Measurements from ENCODE around the gene PDHX. TPM values are rescaled to one million over a fixed set of nuclear protein-coding genes. Genes with fewer than 3 reads are reported as not detected.

Gene PDHX
- polyA plus RNA-seq, 3 donors: 9.3 to 19.5 (median 17.5) TPM

DNA sequence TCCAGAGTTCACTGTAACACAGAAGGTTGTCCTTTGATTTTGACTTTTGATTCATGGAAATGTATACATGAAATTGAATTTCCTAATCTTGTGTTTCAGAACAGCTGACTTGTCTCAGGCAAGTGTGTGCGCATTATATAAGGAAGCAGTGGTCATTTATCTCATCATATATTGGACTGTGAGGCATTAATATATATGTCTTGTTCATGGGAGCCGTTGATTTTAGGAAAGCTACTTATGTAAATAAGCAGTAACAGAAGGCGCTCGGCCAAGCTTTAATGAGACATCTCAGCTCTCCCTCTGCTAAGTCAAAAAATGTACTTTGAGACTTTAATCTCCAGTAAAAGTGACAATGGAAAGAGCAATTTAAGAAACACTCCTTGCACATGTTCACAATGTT lies 100.5 kb downstream of the PDHX start:
- H3K4me1 ChIP-seq (ENCODE audit: control insufficient read depth in 1 of 2, insufficient read depth in 2 of 2, low read length in 2 of 2): no peaks in the 10 kb centered on the region
- peaks cover 0 to 2% (median 0%) of the 10 kb centered on the region in 7 donors for H3K9me3 Mint-ChIP-seq
- H3K4me2 ChIP-seq (replicated peaks; ENCODE audit: extremely low read depth, low read length, poor library complexity, severe bottlenecking): no peak overlapping the region
- TF ChIP-seq, protein P1, sequence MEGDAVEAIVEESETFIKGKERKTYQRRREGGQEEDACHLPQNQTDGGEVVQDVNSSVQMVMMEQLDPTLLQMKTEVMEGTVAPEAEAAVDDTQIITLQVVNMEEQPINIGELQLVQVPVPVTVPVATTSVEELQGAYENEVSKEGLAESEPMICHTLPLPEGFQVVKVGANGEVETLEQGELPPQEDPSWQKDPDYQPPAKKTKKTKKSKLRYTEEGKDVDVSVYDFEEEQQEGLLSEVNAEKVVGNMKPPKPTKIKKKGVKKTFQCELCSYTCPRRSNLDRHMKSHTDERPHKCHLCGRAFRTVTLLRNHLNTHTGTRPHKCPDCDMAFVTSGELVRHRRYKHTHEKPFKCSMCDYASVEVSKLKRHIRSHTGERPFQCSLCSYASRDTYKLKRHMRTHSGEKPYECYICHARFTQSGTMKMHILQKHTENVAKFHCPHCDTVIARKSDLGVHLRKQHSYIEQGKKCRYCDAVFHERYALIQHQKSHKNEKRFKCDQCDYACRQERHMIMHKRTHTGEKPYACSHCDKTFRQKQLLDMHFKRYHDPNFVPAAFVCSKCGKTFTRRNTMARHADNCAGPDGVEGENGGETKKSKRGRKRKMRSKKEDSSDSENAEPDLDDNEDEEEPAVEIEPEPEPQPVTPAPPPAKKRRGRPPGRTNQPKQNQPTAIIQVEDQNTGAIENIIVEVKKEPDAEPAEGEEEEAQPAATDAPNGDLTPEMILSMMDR (IDR thresholded peaks at IDR 0.05): no peak
- no peaks in the 10 kb centered on the region for H3K79me2 ChIP-seq (ENCODE audit: insufficient read depth, low read length)
- no peak overlapping the region for H3K27ac ChIP-seq (ENCODE audit: low read depth in 1 of 2, low read length in 2 of 2)
- no peaks in the 10 kb centered on the region for H3K27me3 ChIP-seq (ENCODE audit: control insufficient read depth in 2 of 2, insufficient read depth in 2 of 2, low read length in 2 of 2)
- no peak overlapping the region for H2AFZ ChIP-seq (ENCODE audit: insufficient read depth, low read depth, low read length, poor library complexity, severe bottlenecking)
- no peak overlapping the region for H3K27ac Mint-ChIP-seq
- H3K4me1 Mint-ChIP-seq: peaks cover 13% of the 10 kb centered on the region
- no CpG with 5 or more reads among the region's 4 CpGs for WGBS (ENCODE audit: insufficient coverage)
- no peak overlapping the region for H3K4me3 ChIP-seq (replicated peaks in 1 of 3; ENCODE audit: low read depth in 2 of 3, low read length in 3 of 3)
- DNase-seq: no peak
- intact Hi-C loops (cut with micrococcal nuclease): no loop called here
- H4K20me1 ChIP-seq (ENCODE audit: insufficient read depth, low read length): no peaks in the 10 kb centered on the region
- H3K9me3 ChIP-seq (replicated peaks in 1 of 2; ENCODE audit: control insufficient read depth in 1 of 2, insufficient read depth in 1 of 2, low read length in 2 of 2): no peaks in the 10 kb centered on the region
- H3K9ac ChIP-seq (ENCODE audit: insufficient read depth, low read length, poor library complexity, severe bottlenecking): no peak overlapping the region
- no peaks in the 10 kb centered on the region for H3K36me3 Mint-ChIP-seq
- H3K27me3 Mint-ChIP-seq (ENCODE audit: low read depth in 3 of 3): peaks cover 0 to 2% (median 2%) of the 10 kb centered on the region in 3 donors
- no peak overlapping the region for H3K4me3 Mint-ChIP-seq
- H3K36me3 ChIP-seq (replicated peaks in 1 of 2; ENCODE audit: control insufficient read depth in 1 of 2, insufficient read depth in 2 of 2, low read length in 2 of 2): no peaks in the 10 kb centered on the region

DNA sequence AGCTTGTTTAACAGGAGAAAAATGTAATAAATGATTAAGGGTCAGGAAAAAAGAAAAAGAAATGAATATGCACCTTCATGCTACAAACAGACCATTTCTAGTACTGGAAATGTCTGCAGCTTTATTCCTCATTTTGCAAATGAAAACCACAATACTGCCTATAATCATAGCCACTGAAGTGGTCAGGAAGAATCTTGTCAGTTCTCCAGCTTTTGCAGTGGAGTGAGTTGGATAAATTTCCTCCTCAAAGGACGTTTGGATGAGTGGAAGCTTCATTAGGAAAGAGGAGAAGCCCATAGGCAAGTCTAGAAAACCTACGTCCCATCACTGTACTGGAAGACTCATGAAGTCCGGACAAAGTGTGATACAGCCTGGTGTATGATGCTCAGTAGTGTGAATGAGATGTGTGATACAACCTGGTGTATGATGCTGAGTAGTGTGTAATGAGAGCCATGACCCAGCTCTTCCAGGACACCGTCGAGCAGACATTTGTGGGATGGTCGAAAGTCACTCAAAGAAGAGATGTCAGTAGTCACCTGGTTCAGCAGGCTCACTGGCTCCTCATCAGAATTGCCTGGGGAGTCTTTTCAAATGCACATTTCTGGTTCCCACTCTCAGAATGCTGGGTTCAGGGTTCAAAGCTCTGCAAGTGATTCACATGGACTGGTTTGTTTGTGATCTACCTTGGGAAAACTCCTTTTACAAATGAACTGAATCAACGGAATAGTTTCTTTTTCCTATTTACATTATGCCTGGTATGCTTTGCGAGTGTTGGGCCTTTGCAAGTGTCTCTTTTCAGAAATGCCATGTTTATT lies 101.3 kb downstream of the PDHX start:
- Mint-ChIP-seq H3K4me1 (peaks cover 10% of the 10 kb centered on the region), H3K27me3 (ENCODE audit: low read depth in 3 of 3) (peaks cover 0 to 2% (median 2%) of the 10 kb centered on the region in 3 donors), H3K27ac (no peak overlapping the region), H3K9me3 (peaks cover 0 to 5% (median 3%) of the 10 kb centered on the region in 7 donors), H3K4me3 (no peak overlapping the region), H3K36me3 (no peaks in the 10 kb centered on the region)
- H3K4me1 ChIP-seq (ENCODE audit: control insufficient read depth in 1 of 2, insufficient read depth in 2 of 2, low read length in 2 of 2): no peaks in the 10 kb centered on the region
- no peak overlapping the region for H2AFZ ChIP-seq (ENCODE audit: insufficient read depth, low read depth, low read length, poor library complexity, severe bottlenecking)
- DNase-seq: no peak
- no peaks in the 10 kb centered on the region for H3K36me3 ChIP-seq (replicated peaks in 1 of 2; ENCODE audit: control insufficient read depth in 1 of 2, insufficient read depth in 2 of 2, low read length in 2 of 2)
- no peak overlapping the region for H3K4me2 ChIP-seq (replicated peaks; ENCODE audit: extremely low read depth, low read length, poor library complexity, severe bottlenecking)
- no peaks in the 10 kb centered on the region for H3K27me3 ChIP-seq (ENCODE audit: control insufficient read depth in 2 of 2, insufficient read depth in 2 of 2, low read length in 2 of 2)
- H3K4me3 ChIP-seq (replicated peaks in 1 of 3; ENCODE audit: low read depth in 2 of 3, low read length in 3 of 3): no peak overlapping the region
- peaks cover 0 to 6% of the 10 kb centered on the region in 2 donors for H3K9me3 ChIP-seq (replicated peaks in 1 of 2; ENCODE audit: control insufficient read depth in 1 of 2, insufficient read depth in 1 of 2, low read length in 2 of 2)
- H4K20me1 ChIP-seq (ENCODE audit: insufficient read depth, low read length): no peaks in the 10 kb centered on the region
- no peak overlapping the region for H3K27ac ChIP-seq (ENCODE audit: low read depth in 1 of 2, low read length in 2 of 2)
- WGBS (ENCODE audit: insufficient coverage): 78% methylated on average over 6 of the region's 8 CpGs
- H3K79me2 ChIP-seq (ENCODE audit: insufficient read depth, low read length): no peaks in the 10 kb centered on the region
- no peak overlapping the region for H3K9ac ChIP-seq (ENCODE audit: insufficient read depth, low read length, poor library complexity, severe bottlenecking)
- intact Hi-C loops (cut with micrococcal nuclease): no loop called here
- TF ChIP-seq, protein P1 (IDR thresholded peaks at IDR 0.05): no peak
